K562 (cell line): ENCODE measurements around the gene NDST1. TPM values are rescaled to one million over a fixed set of nuclear protein-coding genes. Genes with fewer than 3 reads are reported as not detected.
A peak's percentile ranks its signal among the peaks of the same experiment; 100 is the strongest.

Source experiments
- BCOR ChIP-seq: fragments of 450-650 bp; IDR thresholded peaks from 2 replicates; pipeline ENCODE4 v1.6.1; 2016
- CBX3 ChIP-seq, 2 experiments: IDR thresholded peaks; 1 replicate in 1 of 2; 2 replicates in 1 of 2; pipeline ENCODE4 v1.6.1; 2012; ENCODE audit warnings: inconsistent platforms in 2 of 2, low read length in 2 of 2, borderline replicate concordance in 1 of 2, control low read depth in 1 of 2
- HDAC1 ChIP-seq, 2 experiments: fragments of 450-650 bp; IDR thresholded peaks; 2 replicates each; pipeline ENCODE4 v1.6.1; 2016 to 2017; ENCODE audit warnings: inconsistent platforms in 1 of 2, mild to moderate bottlenecking in 1 of 2, moderate library complexity in 1 of 2
- HDAC2 ChIP-seq: fragments of 450-650 bp; IDR thresholded peaks from 2 replicates; pipeline ENCODE4 v1.6.1; 2016; ENCODE audit warnings: mild to moderate bottlenecking
- KDM1A ChIP-seq, 2 experiments: fragments of 450-650 bp; IDR thresholded peaks; 2 replicates each; pipeline ENCODE4 v1.6.1; 2016; ENCODE audit warnings: mild to moderate bottlenecking in 2 of 2
- KLF6 ChIP-seq: fragments of 250-450 bp; sonication (Bioruptor Pico); IDR thresholded peaks from 2 replicates; pipeline ENCODE4 v1.4.0; 2020; ENCODE audit warnings: mild to moderate bottlenecking, moderate library complexity, borderline replicate concordance
- PHF20 ChIP-seq: fragments of 450-650 bp; IDR thresholded peaks from 2 replicates; pipeline ENCODE4 v1.6.1; 2018; ENCODE audit not compliant: partially characterized antibody
- PHF21A ChIP-seq: fragments of 450-650 bp; IDR thresholded peaks from 2 replicates; pipeline ENCODE4 v1.6.1; 2017; ENCODE audit warnings: low read depth, borderline replicate concordance
- RBM25 ChIP-seq: fragments of 200-400 bp; formaldehyde crosslinking; IDR thresholded peaks from 2 replicates; pipeline ENCODE4 v1.6.1; 2018; ENCODE audit warnings: low read length, low read depth, moderate library complexity; ENCODE audit not compliant: severe bottlenecking
- SMARCA5 ChIP-seq: fragments of 450-650 bp; IDR thresholded peaks from 2 replicates; pipeline ENCODE4 v1.6.1; 2016
- SREBF1 ChIP-seq: fragments of 150-350 bp; IDR thresholded peaks from 2 replicates; pipeline ENCODE4 v1.6.1; 2014; ENCODE audit warnings: antibody characterized with exemption, low read depth, low read length, borderline replicate concordance
- ZBTB40 ChIP-seq, 2 experiments: fragments of 450-650 bp in 1 of 2; sonication (generic) in 1 of 2; formaldehyde crosslinking in 1 of 2; IDR thresholded peaks; 2 replicates each; pipeline versions ENCODE4 v1.7.1 to v1.9.0; 2016 to 2022; ENCODE audit warnings: inconsistent platforms in 1 of 2, mild to moderate bottlenecking in 1 of 2, missing genetic modification reagents in 1 of 2
- ZNF511 ChIP-seq: sonication (generic); formaldehyde crosslinking; IDR thresholded peaks from 2 replicates; pipeline ENCODE4 v1.8.0; 2022; ENCODE audit warnings: mild to moderate bottlenecking, missing genetic modification reagents
- polyA plus RNA-seq, 8 experiments: library from polyadenylated mRNA; depleted of rRNA in 4 of 8; stranded (reverse) in 5 of 8; unstranded in 3 of 8; fragments of >200 nt; fragmentation: Nextera tagmentation in 2 of 8; fragmentation: Illumina TruSeq in 1 of 8; extraction: Ambion mirVana in 2 of 8; extraction: Trizol in 1 of 8; gene quantifications; 2 replicates each; pipeline versions ENCODE4 v1.2.1 to v1.2.3, GENCODE V29; 2011 to 2014; ENCODE audit warnings: inconsistent platforms in 1 of 8, missing spikeins in 1 of 8
- total RNA-seq, 7 experiments: library from RNA; depleted of rRNA in 6 of 7; stranded (reverse); fragments of >200 nt in 6 of 7; fragmentation: Illumina TruSeq in 2 of 7; extraction: Trizol in 2 of 7; gene quantifications; 2 replicates each; pipeline versions ENCODE4 v1.2.1 to v1.2.3, GENCODE V29; 2011 to 2021; ENCODE audit warnings: low replicate concordance in 1 of 7

NDST1 gene
- total and polyA plus RNA-seq, 9 of the 15 experiments (the other 6 are each of a cell fraction or from before 2014, with no cell fraction given): 0.38 to 47.9 (median 9.9) TPM

- 0 out of 2 replicates have a peak, but pooled peaks have one; percentile 25 for TF ChIP-seq ZBTB40 (IDR thresholded peaks at IDR 0.05)
- TF ChIP-seq ZBTB40 (CRISPR knock-in tag; IDR thresholded peaks at IDR 0.05): no peak
- no peak for TF ChIP-seq PHF21A
- peak; percentile 95 for TF ChIP-seq BCOR
- peak in 1 of 2 experiments; percentile 68; a peak in 1 of 3 replicates for TF ChIP-seq CBX3 (IDR thresholded peaks at IDR 0.05; ENCODE audit: borderline replicate concordance in 1 of 2, low read length in 2 of 2)
- TF ChIP-seq SMARCA5: peak; percentile 32; the same call in 1 of the 2 replicates
- peak; percentile 43 for TF ChIP-seq PHF20
- peak; percentile 91 for TF ChIP-seq RBM25
- TF ChIP-seq HDAC1 (IDR thresholded peaks at IDR 0.05): 0 out of 4 replicates have a peak, but pooled peaks of 1 of the 2 experiments have one; percentile 68
- 0 out of 2 replicates have a peak, but pooled peaks have one; percentile 8 for TF ChIP-seq ZNF511 (CRISPR knock-in tag)
- TF ChIP-seq KLF6 (CRISPR knock-in tag): 0 out of 2 replicates have a peak, but pooled peaks have one; percentile 30
- TF ChIP-seq HDAC2: peak; percentile 86
- no peak for TF ChIP-seq SREBF1
- peak; percentile 81 to 93; a peak in 3 of 4 replicates for TF ChIP-seq KDM1A (IDR thresholded peaks at IDR 0.05)
Observed at GRCh38 chr5:150484964-150485692, 22.8 kb upstream of the NDST1 start (continued).
